Testis (tissue), 2 donors: ENCODE results near the gene ARID4B.

ENCODE experiments used
- POLR2A ChIP-seq: fragments of 450-650 bp; IDR thresholded peaks from one replicate; pipeline ENCODE4 v1.6.1; 2017; ENCODE audit warnings: antibody characterized with exemption, mild to moderate bottlenecking, moderate library complexity
- TF ChIP-seq, protein P1 (sequence below), 3 experiments: fragments of 450-650 bp in 2 of 3; fragments of 200-600 bp in 1 of 3; sonication (generic) in 1 of 3; IDR thresholded peaks; one replicate each; pipeline ENCODE4 v1.5.1; 2016 to 2019; ENCODE audit warnings: antibody characterized with exemption in 3 of 3, mild to moderate bottlenecking in 2 of 3, moderate library complexity in 1 of 3

DNA sequence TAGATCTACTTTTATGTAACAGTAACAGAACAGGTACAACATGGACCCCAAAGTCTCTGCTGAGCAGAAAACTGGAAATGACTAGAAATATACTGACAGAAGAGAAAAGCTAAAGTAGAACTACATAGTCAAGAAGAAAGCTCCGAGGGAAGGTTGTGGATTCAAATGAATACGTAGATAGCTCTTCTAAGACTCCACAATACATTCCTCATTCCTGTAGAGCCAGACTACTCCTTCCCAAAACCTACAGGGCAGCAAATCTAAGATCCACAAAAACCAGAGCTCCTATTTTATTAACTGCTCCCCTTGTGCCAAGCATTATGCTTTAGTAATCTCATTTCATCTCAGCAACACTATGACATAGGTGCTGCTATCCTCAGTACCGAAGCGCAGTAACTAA lies 35.2 kb downstream of the ARID4B start:
- TF ChIP-seq, protein P1, sequence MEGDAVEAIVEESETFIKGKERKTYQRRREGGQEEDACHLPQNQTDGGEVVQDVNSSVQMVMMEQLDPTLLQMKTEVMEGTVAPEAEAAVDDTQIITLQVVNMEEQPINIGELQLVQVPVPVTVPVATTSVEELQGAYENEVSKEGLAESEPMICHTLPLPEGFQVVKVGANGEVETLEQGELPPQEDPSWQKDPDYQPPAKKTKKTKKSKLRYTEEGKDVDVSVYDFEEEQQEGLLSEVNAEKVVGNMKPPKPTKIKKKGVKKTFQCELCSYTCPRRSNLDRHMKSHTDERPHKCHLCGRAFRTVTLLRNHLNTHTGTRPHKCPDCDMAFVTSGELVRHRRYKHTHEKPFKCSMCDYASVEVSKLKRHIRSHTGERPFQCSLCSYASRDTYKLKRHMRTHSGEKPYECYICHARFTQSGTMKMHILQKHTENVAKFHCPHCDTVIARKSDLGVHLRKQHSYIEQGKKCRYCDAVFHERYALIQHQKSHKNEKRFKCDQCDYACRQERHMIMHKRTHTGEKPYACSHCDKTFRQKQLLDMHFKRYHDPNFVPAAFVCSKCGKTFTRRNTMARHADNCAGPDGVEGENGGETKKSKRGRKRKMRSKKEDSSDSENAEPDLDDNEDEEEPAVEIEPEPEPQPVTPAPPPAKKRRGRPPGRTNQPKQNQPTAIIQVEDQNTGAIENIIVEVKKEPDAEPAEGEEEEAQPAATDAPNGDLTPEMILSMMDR (IDR thresholded peaks at IDR 0.05), result no peak
- TF ChIP-seq POLR2A, result no peak
